ENCODE measurements around the gene PTPRF.

The PTPRF gene

DNA sequence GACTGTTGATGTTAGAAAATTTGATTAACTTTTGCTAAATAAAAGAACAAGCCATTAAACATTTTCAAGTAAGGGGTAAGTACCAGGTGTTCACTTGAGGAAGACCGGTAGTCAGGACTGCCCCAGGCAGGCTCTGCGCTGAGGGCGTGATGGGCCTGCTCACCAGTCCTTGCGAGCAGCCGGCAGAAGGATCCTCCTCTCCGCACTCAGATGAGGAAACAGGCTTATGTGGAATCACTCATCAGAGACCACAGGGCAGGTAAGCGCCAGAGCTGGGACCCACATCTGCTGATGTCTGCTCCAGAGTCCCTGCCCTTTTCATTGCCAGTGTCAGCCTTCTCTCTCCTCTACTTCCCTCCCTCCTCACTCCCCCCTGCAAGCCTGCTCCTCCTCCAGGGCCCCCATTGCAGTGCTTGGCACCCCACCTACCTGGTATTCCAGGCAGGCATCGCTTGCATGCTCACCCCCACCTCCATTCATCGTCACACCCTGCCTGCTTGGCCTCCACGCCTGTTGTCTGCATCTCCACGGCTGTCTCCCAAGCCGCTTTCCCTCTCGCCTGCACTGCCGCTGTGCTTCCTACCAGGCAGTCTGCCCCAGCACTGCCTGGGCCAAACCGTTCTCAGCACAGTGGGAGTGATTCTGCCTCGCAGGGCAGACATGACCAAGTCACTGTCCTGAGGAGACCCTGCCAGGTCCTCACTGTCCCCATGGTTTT is 94.5 kb downstream of the PTPRF start:
- TF ChIP-seq, protein P1, sequence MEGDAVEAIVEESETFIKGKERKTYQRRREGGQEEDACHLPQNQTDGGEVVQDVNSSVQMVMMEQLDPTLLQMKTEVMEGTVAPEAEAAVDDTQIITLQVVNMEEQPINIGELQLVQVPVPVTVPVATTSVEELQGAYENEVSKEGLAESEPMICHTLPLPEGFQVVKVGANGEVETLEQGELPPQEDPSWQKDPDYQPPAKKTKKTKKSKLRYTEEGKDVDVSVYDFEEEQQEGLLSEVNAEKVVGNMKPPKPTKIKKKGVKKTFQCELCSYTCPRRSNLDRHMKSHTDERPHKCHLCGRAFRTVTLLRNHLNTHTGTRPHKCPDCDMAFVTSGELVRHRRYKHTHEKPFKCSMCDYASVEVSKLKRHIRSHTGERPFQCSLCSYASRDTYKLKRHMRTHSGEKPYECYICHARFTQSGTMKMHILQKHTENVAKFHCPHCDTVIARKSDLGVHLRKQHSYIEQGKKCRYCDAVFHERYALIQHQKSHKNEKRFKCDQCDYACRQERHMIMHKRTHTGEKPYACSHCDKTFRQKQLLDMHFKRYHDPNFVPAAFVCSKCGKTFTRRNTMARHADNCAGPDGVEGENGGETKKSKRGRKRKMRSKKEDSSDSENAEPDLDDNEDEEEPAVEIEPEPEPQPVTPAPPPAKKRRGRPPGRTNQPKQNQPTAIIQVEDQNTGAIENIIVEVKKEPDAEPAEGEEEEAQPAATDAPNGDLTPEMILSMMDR (IDR thresholded peaks at IDR 0.05; ENCODE audit: insufficient read depth, low read length, poor library complexity, severe bottlenecking), result no peak
- no peak for TF ChIP-seq EZH2phosphoT487 (conservative IDR thresholded peaks at IDR 0.05; ENCODE audit: low read length)
- no peak overlapping the region for H3K4me2 ChIP-seq (ENCODE audit: low read depth, low read length, poor library complexity, severe bottlenecking)
- no peaks in the 10 kb centered on the region for H3K36me3 ChIP-seq (ENCODE audit: low read length)
- no peak overlapping the region for H3K9ac ChIP-seq (ENCODE audit: low read length)
- no peaks in the 10 kb centered on the region for H4K20me1 ChIP-seq (ENCODE audit: low read depth, low read length)
- no peaks in the 10 kb centered on the region for H3K9me2 ChIP-seq (replicated peaks; ENCODE audit: insufficient read depth, low read length)
- no peak overlapping the region for H2AFZ ChIP-seq (ENCODE audit: low read depth, low read length, severe bottlenecking)
- no peaks in the 10 kb centered on the region for H3K9me3 ChIP-seq (ENCODE audit: insufficient read depth, low read length)
- no peak overlapping the region for H3K4me3 ChIP-seq (ENCODE audit: insufficient read depth, low read length, poor library complexity, severe bottlenecking)
- H3K79me2 ChIP-seq (ENCODE audit: insufficient read depth, low read length), result no peaks in the 10 kb centered on the region
- H3K27me3 ChIP-seq (ENCODE audit: low read length), result no peaks in the 10 kb centered on the region
- H3F3A ChIP-seq (ENCODE audit: insufficient read depth), result no peaks in the 10 kb centered on the region
- H3K27ac ChIP-seq (ENCODE audit: low read depth, low read length), result no peak overlapping the region

DNA sequence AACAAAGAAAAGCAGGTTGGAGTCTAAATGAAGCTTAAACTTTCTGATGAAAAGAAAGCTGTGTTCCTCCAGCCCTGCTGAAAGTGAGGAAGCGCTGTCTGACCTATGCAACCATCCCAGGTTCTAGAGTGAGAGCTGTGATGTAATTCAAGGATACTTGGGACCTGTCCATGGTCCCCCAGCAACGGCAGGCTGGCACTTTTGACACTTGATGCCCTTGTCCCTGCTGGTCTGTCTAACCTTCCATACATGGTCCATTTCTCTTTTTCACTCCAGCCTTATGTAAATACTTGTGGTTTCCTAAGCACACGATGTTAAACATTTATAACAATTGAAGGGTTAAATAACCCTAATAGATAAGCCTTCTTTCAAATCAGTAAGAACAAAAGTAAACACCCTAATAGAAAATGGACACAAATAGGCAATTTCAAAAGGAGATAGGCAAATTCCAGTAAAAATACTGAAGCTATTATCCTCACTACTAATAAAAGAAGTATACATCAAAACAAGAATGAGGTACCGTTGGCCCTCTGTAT is 101.5 kb downstream of the PTPRF start:
- Histone ChIP-seq H3K36me3 (ENCODE audit: low read length) (no peaks in the 10 kb centered on the region), H3K4me2 (ENCODE audit: low read depth, low read length, poor library complexity, severe bottlenecking) (no peak overlapping the region), H2AFZ (ENCODE audit: low read depth, low read length, severe bottlenecking) (no peak overlapping the region), H3K9ac (ENCODE audit: low read length) (no peak overlapping the region), H3K9me3 (ENCODE audit: insufficient read depth, low read length) (no peaks in the 10 kb centered on the region), H3F3A (ENCODE audit: insufficient read depth) (no peaks in the 10 kb centered on the region), H3K27me3 (ENCODE audit: low read length) (no peaks in the 10 kb centered on the region), H4K20me1 (ENCODE audit: low read depth, low read length) (no peaks in the 10 kb centered on the region), H3K79me2 (ENCODE audit: insufficient read depth, low read length) (no peaks in the 10 kb centered on the region), H3K4me3 (ENCODE audit: insufficient read depth, low read length, poor library complexity, severe bottlenecking) (no peak overlapping the region), H3K9me2 (replicated peaks; ENCODE audit: insufficient read depth, low read length) (no peaks in the 10 kb centered on the region), H3K27ac (ENCODE audit: low read depth, low read length) (no peak overlapping the region)
- no peak for TF ChIP-seq EZH2phosphoT487 (conservative IDR thresholded peaks at IDR 0.05; ENCODE audit: low read length)

DNA sequence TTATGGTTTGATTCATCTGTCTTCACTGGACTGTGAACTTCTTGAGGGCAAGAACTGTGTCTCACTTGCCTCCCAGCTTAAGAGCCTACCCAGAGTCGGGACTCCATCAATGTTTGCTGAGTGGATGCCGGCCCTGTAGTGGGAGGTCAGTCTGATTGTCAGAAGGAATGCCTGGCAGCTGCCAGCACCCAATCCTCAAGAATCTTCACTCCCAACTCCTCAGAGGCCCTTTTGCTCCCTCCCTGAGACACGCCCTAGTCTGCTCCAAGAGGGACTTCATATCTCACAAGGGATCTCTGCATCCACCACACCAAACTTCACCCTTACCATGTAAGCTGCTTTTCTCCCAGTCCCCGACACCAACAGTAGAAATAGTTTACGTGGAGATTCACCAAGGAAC is 104.0 kb downstream of the PTPRF start:
- no peak overlapping the region for H2AFZ ChIP-seq (ENCODE audit: low read depth, low read length, severe bottlenecking)
- TF ChIP-seq, protein P1 (IDR thresholded peaks at IDR 0.05; ENCODE audit: insufficient read depth, low read length, poor library complexity, severe bottlenecking), result no peak
- no peak for TF ChIP-seq EZH2phosphoT487 (conservative IDR thresholded peaks at IDR 0.05; ENCODE audit: low read length)

DNA sequence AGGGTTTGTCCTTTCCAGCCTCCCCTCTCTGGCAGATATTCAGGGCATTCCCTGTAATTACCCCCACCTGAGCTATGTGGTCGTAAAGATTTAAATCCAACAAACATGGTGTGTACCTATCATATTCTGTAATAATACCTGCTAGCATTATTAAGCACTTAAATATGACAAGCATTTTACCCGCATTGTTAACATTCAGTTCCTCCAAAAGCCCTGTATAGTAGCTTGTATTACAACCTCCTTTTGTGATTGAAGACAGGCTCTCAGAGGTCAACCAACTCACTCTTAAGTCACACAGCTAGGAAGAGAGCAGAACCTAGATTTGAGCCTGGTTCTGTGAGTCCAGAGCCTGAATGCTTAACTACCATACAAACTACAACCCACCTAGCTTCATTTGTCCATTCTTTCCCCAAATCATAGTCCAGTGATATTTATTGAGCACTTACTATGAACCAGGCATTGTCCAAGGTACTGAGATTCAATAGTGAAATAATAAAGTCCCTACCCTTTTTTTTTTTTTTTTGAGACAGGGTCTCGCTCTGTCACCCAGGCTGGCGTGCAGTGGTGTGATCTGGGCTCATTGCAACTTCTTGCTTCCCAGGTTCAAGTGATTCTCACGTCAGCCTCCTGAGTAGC is 105.4 kb downstream of the PTPRF start:
- Histone ChIP-seq H3K9ac (ENCODE audit: low read length) (no peak overlapping the region), H3K4me3 (ENCODE audit: insufficient read depth, low read length, poor library complexity, severe bottlenecking) (no peak overlapping the region), H3K36me3 (ENCODE audit: low read length) (no peaks in the 10 kb centered on the region), H3K4me2 (ENCODE audit: low read depth, low read length, poor library complexity, severe bottlenecking) (no peak overlapping the region), H3K9me3 (ENCODE audit: insufficient read depth, low read length) (no peaks in the 10 kb centered on the region), H4K20me1 (ENCODE audit: low read depth, low read length) (no peaks in the 10 kb centered on the region), H3K27me3 (ENCODE audit: low read length) (no peaks in the 10 kb centered on the region), H3K27ac (ENCODE audit: low read depth, low read length) (no peak overlapping the region), H3K79me2 (ENCODE audit: insufficient read depth, low read length) (no peaks in the 10 kb centered on the region), H2AFZ (ENCODE audit: low read depth, low read length, severe bottlenecking) (no peak overlapping the region), H3F3A (ENCODE audit: insufficient read depth) (no peaks in the 10 kb centered on the region), H3K9me2 (replicated peaks; ENCODE audit: insufficient read depth, low read length) (no peaks in the 10 kb centered on the region)
- TF ChIP-seq, protein P1 (IDR thresholded peaks at IDR 0.05; ENCODE audit: insufficient read depth, low read length, poor library complexity, severe bottlenecking), result no peak
- no peak for TF ChIP-seq EZH2phosphoT487 (conservative IDR thresholded peaks at IDR 0.05; ENCODE audit: low read length)

More for the DNA sequence above, 104.0 kb downstream of the PTPRF start:
- Histone ChIP-seq H3K9me2 (replicated peaks; ENCODE audit: insufficient read depth, low read length) (no peaks in the 10 kb centered on the region), H3K4me3 (ENCODE audit: insufficient read depth, low read length, poor library complexity, severe bottlenecking) (no peak overlapping the region), H3F3A (ENCODE audit: insufficient read depth) (no peaks in the 10 kb centered on the region), H3K27me3 (ENCODE audit: low read length) (no peaks in the 10 kb centered on the region), H3K79me2 (ENCODE audit: insufficient read depth, low read length) (no peaks in the 10 kb centered on the region), H4K20me1 (ENCODE audit: low read depth, low read length) (no peaks in the 10 kb centered on the region), H3K4me2 (ENCODE audit: low read depth, low read length, poor library complexity, severe bottlenecking) (no peak overlapping the region), H3K9me3 (ENCODE audit: insufficient read depth, low read length) (no peaks in the 10 kb centered on the region), H3K36me3 (ENCODE audit: low read length) (no peaks in the 10 kb centered on the region), H3K27ac (ENCODE audit: low read depth, low read length) (no peak overlapping the region), H3K9ac (ENCODE audit: low read length) (no peak overlapping the region)
